IPS DF 19.7 (cell line): Measurements from ENCODE around the gene NUBP2.

Experiments used
- DNase-seq: peaks from one replicate; pipeline ENCODE4 v3.0.0-alpha.2; 2013; ENCODE audit warnings: low read depth, low spot score

NUBP2 gene

DNA sequence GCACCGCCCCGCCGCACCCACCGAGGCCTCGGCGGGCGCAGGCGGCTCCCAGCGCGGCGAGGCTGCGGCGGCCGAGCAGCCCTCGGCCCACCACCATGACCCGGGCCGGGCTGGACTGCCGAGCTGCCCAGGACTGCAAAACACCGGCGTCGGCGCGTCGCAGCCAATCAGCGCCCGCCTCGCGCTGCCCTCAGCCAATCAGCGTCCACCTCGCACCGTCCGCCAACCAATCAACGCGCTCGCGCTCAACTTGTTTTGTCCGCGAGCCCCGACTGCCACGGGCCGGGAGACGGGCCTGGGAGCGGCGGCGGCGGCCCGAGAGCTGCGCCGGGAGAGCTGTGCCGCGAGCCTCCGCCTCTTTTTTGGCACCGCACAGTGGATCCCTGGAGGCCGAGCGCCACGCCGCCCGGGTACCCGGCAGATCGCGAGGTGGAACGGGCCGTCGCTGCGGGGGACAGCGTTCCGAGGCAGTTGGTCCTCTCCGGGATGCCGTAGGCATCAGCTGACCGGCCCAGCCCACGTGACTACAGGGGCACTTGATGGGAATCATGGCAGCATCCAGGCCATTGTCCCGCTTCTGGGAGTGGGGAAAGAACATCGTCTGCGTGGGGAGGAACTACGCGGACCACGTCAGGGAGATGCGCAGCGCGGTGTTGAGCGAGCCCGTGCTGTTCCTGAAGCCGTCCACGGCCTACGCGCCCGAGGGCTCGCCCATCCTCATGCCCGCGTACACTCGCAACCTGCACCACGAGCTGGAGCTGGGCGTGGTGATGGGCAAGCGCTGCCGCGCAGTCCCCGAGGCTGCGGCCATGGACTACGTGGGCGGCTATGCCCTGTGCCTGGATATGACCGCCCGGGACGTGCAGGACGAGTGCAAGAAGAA is 44.2 kb downstream of the NUBP2 start, which contains the start of the genes FAHD1 and HAGH:
Gene FAHD1, plus strand, starts transcription at position 516 of the 883 bp plus-strand sequence. Its CDS starts 33 bp downstream, at position 549.
Gene HAGH, minus strand, starts transcription at position 135 of the 883 bp plus-strand sequence. Its CDS starts 38 bp downstream, at position 97.
- no peak for DNase-seq

DNA sequence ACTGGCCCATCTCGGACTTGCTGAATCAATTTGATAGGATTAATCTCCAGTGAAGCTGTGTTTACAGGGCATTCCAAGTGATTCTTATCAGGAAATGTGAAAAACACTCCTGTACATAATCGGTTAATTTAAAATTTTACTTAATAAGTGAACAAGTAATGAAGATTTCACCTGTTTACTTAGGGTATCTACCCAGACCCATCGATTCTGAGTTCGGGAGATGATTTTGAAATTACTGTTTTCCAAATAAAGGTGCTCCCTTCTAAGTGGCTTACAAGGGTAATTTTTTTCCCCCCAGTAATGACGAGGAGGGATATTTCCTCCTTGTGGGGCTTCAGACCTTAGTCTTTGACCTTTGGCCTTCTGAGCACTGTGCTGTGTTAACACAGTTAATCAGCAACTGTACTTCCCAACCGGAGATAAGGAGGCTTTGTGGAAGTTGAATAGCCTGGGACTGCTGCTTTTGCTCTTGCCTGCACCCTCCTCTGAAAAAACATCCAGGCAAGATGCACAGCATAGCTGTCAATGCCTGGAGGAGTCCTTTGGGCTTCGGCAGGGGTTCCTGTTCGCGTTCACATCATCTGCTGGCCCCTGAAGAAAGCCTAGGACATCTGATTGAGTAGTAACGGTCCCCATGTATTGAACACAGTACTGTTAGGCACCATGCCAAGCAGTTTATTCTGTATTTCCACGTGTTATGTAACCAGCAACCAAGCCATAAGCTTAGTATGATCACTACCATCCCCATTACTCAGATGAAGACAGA is 46.1 kb downstream of the NUBP2 start:
- DNase-seq: no peak

DNA sequence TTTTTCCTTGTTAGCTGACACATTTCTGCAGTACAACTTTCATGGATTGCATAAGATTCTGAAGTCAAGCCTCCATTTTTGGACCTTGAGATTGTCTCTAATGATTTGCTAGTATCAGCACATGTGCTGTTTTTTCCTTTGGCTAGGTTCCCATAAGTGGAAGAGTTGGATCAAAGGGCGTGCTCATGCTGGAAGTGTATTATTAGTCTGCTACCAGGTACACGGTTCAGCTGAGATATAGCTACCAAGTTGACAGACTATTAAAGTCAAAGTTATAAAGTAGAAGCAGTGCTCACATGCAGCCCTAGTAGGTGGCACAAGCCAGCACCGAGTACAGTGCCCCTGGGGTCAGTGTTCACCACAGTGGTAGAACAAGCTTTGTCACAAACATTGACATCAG is 47.5 kb downstream of the NUBP2 start:
- no peak for DNase-seq

DNA sequence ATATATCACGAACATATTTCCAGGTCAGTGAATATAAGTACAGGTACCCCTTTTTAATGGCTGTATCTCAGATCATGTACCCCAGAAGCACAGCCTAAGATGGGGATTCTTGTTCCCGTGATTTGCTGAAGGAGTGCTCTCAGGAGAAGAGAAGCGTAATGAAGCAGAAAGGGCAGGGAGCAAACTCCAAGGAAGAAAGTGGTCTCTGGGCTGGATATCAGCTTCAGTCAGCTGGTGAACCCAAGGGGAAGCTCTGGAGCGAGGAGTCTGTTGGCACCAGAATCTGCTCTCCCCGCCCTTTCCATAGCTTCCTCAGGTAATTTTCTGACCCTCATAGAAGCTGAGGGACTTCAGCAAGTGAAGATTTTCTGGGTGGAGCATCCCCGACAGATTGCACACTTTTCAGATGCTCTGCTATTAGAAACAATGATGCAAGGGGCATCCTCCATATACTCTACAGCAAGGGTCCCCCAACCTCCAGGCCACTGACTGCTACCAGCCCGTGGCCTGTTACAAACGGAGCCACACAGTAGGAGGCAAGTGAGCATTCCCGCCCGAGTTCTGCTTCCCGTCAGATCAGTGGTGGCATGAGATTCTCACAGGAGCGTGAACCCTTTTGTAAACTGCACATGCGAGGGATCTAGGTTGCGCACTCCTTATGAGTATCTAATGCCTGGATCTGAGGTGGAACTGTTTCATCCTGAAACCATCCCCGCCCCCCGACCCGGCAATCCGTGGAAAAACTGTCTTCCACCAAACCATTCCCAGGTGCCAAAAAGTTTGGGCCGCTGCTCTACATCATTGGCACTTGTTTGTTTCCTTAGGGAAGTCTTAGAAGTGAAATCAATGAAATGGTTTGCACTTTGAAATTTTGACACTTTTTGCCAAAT is 48.7 kb downstream of the NUBP2 start:
- no peak for DNase-seq

DNA sequence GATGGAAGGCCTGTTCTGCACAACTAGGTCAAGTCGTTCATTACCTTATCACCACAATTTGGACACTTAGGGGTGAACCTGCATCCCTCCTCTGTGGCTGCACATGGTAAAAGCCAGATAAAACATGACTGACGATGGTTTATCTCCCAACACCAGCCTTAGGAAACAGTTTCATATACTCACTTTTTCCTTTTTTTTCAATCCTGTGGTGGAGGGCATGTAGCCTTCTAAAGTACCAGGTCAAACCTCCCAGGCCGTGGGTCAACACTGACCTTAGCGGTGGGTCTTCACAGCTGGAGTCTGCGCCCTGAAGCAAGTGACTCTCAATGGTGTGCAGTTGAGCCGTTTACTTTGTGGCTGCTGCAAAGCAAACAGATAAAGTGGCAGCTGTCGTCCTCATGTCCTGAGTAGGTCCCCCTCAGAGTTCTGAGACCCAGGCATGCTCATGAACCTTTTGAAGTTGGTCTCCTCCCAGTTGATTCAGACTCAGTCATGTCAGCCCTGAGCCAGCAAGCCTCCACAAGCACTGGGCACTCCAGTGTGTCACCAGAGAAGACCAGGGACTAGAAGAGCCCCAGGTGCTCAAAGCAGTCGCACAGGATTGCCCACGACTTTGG is 50.2 kb downstream of the NUBP2 start:
- no peak for DNase-seq

DNA sequence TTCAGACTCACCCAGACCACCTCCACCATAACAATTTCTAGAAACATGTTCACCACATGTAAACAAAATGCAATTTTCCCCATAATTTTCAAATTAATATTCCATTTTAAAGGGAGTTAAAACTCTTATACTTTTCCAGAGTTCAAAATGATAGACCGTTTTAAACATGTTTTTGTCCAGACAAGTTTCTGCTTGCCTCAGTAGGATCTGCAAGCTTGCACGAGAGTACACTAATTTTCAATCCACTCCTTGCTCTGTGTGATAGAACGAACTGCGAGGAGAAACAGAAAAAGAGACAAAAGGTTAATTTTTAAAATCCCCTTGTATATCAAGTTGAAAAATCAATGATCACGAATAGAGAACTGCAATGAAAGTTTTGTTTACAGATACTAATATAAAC is 51.3 kb downstream of the NUBP2 start:
- no peak for DNase-seq
